Measurements from ENCODE around the gene PTPRN2.

DNA sequence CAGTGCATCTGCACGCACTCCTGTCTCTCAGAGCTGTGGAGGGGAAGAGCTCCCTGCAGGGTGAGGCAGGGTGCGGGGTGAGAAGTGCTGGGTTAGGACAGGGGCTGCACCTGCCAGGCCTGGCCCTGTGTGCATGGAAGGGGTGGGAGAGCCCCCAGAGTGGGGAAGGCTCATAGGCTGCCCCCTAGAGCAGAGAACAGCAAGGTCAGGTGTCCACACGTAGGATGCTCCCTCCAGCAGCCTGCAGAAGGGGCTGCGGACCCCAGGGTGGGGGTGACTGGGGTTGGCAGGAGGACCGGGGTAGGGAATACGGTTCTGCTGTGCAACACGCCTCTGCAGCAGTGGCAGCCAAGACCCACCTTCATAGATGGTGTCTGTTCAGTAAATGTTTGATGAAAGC, 208.6 kb downstream of the PTPRN2 start:
- TF ChIP-seq, protein P1, sequence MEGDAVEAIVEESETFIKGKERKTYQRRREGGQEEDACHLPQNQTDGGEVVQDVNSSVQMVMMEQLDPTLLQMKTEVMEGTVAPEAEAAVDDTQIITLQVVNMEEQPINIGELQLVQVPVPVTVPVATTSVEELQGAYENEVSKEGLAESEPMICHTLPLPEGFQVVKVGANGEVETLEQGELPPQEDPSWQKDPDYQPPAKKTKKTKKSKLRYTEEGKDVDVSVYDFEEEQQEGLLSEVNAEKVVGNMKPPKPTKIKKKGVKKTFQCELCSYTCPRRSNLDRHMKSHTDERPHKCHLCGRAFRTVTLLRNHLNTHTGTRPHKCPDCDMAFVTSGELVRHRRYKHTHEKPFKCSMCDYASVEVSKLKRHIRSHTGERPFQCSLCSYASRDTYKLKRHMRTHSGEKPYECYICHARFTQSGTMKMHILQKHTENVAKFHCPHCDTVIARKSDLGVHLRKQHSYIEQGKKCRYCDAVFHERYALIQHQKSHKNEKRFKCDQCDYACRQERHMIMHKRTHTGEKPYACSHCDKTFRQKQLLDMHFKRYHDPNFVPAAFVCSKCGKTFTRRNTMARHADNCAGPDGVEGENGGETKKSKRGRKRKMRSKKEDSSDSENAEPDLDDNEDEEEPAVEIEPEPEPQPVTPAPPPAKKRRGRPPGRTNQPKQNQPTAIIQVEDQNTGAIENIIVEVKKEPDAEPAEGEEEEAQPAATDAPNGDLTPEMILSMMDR (IDR thresholded peaks at IDR 0.05): no peak
- no peak for TF ChIP-seq POLR2A (IDR thresholded peaks at IDR 0.05)
